IPS-15b (cell line): ENCODE results near the gene LSM12.
"Not testable (repeated sequence)": the region's sequence is repeated elsewhere in the genome, so short reads cannot be mapped to it uniquely, and the experiment has no call there.

Experiments
- H3K27me3 ChIP-seq: one replicate; pipeline ENCODE4 v1.6.1; 2013; ENCODE audit warnings: low read length; ENCODE audit not compliant: control insufficient read depth, insufficient read depth
- H3K36me3 ChIP-seq: one replicate; pipeline ENCODE4 v1.6.1; 2013; ENCODE audit warnings: low read length; ENCODE audit not compliant: control insufficient read depth, insufficient read depth
- H3K4me1 ChIP-seq: one replicate; pipeline ENCODE4 v1.6.1; 2013; ENCODE audit warnings: mild to moderate bottlenecking, low read length; ENCODE audit not compliant: control insufficient read depth, insufficient read depth
- H3K4me3 ChIP-seq: one replicate; pipeline ENCODE4 v1.5.1; 2013; ENCODE audit warnings: low read depth, low read length
- H3K9ac ChIP-seq: one replicate; pipeline ENCODE4 v1.6.1; 2013; ENCODE audit warnings: low read depth, mild to moderate bottlenecking, low read length
- H3K9me3 ChIP-seq: one replicate; pipeline ENCODE4 v1.6.1; 2013; ENCODE audit warnings: mild to moderate bottlenecking, low read length; ENCODE audit not compliant: control insufficient read depth, insufficient read depth

Gene LSM12

DNA sequence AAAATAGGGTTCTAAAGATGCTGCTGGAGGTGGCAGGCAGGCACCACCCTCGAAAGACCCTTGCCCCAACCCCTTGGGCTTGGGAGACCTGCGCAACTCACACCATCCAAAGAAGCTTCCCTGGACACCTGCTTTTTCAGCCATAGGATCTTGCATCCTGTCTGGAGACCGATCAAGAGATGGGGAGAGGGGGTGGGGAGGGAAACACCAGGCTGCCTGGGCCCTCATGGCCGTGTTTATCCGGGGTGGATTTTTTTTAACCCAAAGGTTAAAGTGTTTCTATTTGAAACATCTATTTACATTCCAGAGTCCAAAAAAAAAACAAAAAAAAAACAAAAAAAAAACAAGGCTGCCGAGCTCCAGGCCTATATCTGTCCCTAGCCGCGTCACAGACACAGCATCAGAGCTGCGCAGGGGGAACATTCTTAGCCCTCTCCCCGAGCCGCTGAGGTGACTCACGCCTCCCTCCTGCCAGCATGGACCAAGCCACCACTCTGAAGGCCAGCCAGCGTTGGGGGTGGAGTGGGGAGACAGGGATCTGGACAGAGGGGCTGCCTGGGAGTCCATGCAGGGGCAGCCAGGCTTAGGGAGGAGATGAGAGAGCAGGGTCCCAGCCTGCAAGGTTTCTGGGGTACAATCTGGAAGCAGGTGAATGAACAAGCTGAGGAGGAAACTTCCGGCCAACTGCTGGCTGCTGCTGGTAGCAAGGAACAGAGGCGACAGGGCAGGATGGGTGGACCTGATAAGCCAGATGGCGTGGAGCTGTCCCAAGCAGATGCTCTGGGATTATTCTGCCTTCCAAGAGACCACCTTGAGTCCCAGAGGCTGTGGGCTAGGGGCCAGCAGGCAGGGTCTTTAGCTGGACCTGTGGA is 42.2 kb upstream of the LSM12 start:
- Histone ChIP-seq H3K4me1 (peaks cover 22% of the 10 kb centered on the region), H3K4me3 (no peak overlapping the region), H3K36me3 (no peaks in the 10 kb centered on the region), H3K27me3 (no peaks in the 10 kb centered on the region), H3K9ac (peak overlapping the region; percentile 37), H3K9me3 (no peaks in the 10 kb centered on the region)

DNA sequence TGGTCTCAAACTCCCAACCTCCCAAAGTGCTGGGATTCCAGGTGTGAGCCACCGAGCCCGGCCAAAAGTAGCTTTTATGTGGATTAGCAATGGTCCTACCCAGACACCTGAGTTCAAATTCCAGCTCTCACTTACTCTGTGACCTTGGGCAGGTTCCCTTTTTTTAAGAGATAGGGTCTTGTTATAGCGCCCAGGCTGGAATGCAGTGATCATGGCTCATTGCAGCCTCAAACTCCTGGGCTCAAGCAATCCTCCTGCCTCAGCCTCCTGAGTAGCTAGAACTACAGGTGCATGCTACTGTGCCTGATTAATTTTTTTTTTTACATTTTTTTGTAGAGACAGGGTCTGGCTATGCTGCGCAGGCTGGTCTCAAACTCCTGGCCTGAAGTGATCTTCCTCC is 40.3 kb upstream of the LSM12 start:
- Histone ChIP-seq H3K9ac (no peak overlapping the region), H3K27me3 (no peaks in the 10 kb centered on the region), H3K9me3 (no peaks in the 10 kb centered on the region), H3K4me1 (peaks cover 20% of the 10 kb centered on the region), H3K36me3 (no peaks in the 10 kb centered on the region), H3K4me3 (no peak overlapping the region)

GRCh38 chr17:44105941-44106340 is 39.5 kb upstream of the LSM12 start:
- no peak overlapping the region for H3K9ac ChIP-seq
- peaks cover 14% of the 10 kb centered on the region for H3K4me1 ChIP-seq
- H3K27me3 ChIP-seq, result no peaks in the 10 kb centered on the region
- H3K4me3 ChIP-seq, result no peak overlapping the region
- no peaks in the 10 kb centered on the region for H3K9me3 ChIP-seq
- no peaks in the 10 kb centered on the region for H3K36me3 ChIP-seq

- peaks cover 11% of the 10 kb centered on the region for H3K4me1 ChIP-seq
- H3K4me3 ChIP-seq, result no peak overlapping the region
- no peaks in the 10 kb centered on the region for H3K27me3 ChIP-seq
- H3K9ac ChIP-seq, result no peak overlapping the region
- H3K36me3 ChIP-seq, result no peaks in the 10 kb centered on the region
- no peaks in the 10 kb centered on the region for H3K9me3 ChIP-seq
These were observed 39.0 kb upstream of the LSM12 start for GRCh38 chr17:44105483-44105882.

DNA sequence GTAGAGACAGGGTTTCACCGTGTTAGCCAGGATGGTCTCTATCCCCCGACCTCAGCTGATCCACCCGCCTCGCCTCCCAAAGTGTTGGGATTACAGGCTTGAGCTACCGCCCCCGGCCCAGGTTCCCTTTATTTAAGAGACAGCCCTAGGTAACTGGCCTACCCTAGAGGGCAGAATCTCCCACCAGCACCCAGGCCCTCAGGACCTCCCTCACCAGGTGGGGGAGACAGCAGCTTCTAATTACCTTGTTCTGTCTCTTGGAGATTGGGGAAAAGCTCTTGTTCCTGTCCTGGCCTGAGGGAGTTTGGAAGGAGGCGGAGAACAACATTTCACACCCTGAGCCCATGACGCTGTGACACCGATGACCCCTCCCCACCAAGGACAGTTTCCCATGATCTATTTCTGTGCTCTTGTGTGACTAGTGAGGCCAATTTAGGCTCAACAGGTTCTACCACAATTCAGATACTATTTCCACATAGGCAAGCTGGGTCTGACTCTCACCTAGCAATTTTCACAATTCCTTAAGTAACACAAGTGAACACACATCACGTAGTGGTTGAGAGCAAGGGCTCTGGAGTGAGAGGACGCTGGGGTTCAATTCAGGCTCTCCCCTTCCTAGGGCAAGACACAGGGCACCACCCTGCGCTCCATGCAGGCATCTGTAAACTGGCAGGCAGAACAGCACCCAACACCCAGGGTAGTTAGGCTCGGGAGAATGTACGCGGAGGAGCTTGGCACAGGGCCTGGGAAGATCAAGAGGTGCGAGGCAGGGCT is 36.6 kb upstream of the LSM12 start:
- Histone ChIP-seq H3K4me3 (no peak overlapping the region), H3K36me3 (no peaks in the 10 kb centered on the region), H3K9ac (peak overlapping the region; percentile 47), H3K9me3 (no peaks in the 10 kb centered on the region), H3K27me3 (no peaks in the 10 kb centered on the region), H3K4me1 (peaks cover 6% of the 10 kb centered on the region)

DNA sequence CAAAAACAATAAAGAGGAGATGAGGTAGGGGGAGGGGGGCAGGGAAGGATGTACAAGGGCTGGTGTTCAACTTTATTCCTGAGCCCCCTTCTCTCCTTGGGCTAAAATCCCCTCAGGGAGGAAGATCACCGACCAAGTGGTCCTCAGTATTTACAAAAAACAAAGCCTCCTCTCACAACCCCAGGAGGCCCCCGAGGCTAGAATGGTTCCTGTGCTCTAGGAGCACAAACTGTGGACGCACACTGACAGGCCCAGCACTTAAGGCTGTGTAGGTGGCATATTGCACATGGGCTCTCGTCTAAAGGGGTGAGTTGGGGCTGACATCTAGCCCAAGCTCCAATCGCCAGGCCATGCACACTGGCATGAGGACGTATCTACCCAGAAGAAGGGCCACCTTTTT is 35.4 kb upstream of the LSM12 start:
- H3K4me1 ChIP-seq, H3K9me3 ChIP-seq, H3K9ac ChIP-seq, H3K36me3 ChIP-seq, H3K4me3 ChIP-seq, H3K27me3 ChIP-seq: not testable (repeated sequence)

GRCh38 chr17:44097110-44097958 is 30.9 kb upstream of the LSM12 start:
- Histone ChIP-seq H3K36me3 (peaks cover 8% of the 10 kb centered on the region), H3K9me3 (no peaks in the 10 kb centered on the region), H3K4me3 (no peak overlapping the region), H3K9ac (no peak overlapping the region), H3K27me3 (no peaks in the 10 kb centered on the region), H3K4me1 (peaks cover 6% of the 10 kb centered on the region)

DNA sequence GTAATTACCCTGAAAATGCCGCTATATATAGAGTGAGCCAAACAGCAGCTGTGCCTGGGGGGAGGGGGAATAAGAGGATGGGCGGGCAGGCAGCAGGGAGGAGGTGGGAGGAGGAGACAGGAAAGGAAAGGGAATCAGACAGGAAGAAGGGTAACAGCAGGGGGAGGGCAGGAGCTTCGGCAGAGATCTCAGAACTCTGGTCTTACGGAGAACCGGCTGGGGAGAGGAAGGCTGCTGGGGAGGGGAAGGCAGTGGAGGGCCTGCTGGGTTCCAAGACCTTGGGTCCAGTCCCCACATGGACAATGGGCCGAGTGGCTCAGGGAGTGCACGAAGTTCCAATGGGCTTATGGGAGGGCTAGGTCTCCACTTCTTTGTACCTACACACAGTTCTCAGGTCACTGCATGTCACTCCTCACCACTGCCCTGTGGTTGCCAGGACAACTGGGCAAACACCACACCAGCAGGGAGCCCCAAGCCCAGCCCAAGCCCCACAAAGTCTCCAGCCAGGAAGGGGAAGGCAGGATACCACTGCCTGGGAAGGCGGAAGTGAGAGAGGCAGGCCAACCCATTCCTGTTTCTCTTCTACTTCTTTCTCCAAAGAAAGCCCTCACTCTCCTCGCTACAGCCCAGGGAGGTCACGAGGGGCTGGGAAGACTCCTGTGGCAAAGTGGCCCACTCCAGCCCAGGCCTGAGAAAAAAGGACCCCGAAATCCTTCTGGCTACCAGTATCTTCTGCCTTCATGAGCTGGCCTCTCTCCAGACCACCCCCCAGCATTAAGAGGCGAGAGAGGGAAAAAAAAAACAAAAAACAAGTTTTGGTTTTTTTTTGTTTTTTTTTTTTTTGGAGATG is 29.4 kb upstream of the LSM12 start:
- Histone ChIP-seq H3K27me3 (no peaks in the 10 kb centered on the region), H3K36me3 (peaks cover 23% of the 10 kb centered on the region), H3K9ac (peak overlapping the region; percentile 76), H3K4me3 (peak overlapping the region; percentile 61), H3K9me3 (no peaks in the 10 kb centered on the region), H3K4me1 (peaks cover 6% of the 10 kb centered on the region)

GRCh38 chr17:44095388-44095646 is 28.8 kb upstream of the LSM12 start:
- peak overlapping the region; percentile 76 for H3K9ac ChIP-seq
- peak overlapping the region; percentile 61 for H3K4me3 ChIP-seq
- no peaks in the 10 kb centered on the region for H3K9me3 ChIP-seq
- H3K27me3 ChIP-seq, result no peaks in the 10 kb centered on the region
- H3K4me1 ChIP-seq, result peaks cover 6% of the 10 kb centered on the region
- H3K36me3 ChIP-seq, result peaks cover 24% of the 10 kb centered on the region

GRCh38 chr17:44094701-44095387 is 28.4 kb upstream of the LSM12 start:
- H3K4me3 ChIP-seq, result peak overlapping the region; percentile 61
- H3K4me1 ChIP-seq, result peaks cover 6% of the 10 kb centered on the region
- H3K9me3 ChIP-seq, result no peaks in the 10 kb centered on the region
- peaks cover 24% of the 10 kb centered on the region for H3K36me3 ChIP-seq
- H3K27me3 ChIP-seq, result no peaks in the 10 kb centered on the region
- peak overlapping the region; percentile 76 for H3K9ac ChIP-seq
